Measurements from ENCODE around the gene FOLR2. TPM values are rescaled to one million over a fixed set of nuclear protein-coding genes. Genes with fewer than 3 reads are reported as not detected.

The FOLR2 gene
- total and polyA plus RNA-seq, 2 of the 8 experiments (the other 6 are each of a cell fraction or from before 2014, with no cell fraction given) = not detected

- TF ChIP-seq, protein P1, sequence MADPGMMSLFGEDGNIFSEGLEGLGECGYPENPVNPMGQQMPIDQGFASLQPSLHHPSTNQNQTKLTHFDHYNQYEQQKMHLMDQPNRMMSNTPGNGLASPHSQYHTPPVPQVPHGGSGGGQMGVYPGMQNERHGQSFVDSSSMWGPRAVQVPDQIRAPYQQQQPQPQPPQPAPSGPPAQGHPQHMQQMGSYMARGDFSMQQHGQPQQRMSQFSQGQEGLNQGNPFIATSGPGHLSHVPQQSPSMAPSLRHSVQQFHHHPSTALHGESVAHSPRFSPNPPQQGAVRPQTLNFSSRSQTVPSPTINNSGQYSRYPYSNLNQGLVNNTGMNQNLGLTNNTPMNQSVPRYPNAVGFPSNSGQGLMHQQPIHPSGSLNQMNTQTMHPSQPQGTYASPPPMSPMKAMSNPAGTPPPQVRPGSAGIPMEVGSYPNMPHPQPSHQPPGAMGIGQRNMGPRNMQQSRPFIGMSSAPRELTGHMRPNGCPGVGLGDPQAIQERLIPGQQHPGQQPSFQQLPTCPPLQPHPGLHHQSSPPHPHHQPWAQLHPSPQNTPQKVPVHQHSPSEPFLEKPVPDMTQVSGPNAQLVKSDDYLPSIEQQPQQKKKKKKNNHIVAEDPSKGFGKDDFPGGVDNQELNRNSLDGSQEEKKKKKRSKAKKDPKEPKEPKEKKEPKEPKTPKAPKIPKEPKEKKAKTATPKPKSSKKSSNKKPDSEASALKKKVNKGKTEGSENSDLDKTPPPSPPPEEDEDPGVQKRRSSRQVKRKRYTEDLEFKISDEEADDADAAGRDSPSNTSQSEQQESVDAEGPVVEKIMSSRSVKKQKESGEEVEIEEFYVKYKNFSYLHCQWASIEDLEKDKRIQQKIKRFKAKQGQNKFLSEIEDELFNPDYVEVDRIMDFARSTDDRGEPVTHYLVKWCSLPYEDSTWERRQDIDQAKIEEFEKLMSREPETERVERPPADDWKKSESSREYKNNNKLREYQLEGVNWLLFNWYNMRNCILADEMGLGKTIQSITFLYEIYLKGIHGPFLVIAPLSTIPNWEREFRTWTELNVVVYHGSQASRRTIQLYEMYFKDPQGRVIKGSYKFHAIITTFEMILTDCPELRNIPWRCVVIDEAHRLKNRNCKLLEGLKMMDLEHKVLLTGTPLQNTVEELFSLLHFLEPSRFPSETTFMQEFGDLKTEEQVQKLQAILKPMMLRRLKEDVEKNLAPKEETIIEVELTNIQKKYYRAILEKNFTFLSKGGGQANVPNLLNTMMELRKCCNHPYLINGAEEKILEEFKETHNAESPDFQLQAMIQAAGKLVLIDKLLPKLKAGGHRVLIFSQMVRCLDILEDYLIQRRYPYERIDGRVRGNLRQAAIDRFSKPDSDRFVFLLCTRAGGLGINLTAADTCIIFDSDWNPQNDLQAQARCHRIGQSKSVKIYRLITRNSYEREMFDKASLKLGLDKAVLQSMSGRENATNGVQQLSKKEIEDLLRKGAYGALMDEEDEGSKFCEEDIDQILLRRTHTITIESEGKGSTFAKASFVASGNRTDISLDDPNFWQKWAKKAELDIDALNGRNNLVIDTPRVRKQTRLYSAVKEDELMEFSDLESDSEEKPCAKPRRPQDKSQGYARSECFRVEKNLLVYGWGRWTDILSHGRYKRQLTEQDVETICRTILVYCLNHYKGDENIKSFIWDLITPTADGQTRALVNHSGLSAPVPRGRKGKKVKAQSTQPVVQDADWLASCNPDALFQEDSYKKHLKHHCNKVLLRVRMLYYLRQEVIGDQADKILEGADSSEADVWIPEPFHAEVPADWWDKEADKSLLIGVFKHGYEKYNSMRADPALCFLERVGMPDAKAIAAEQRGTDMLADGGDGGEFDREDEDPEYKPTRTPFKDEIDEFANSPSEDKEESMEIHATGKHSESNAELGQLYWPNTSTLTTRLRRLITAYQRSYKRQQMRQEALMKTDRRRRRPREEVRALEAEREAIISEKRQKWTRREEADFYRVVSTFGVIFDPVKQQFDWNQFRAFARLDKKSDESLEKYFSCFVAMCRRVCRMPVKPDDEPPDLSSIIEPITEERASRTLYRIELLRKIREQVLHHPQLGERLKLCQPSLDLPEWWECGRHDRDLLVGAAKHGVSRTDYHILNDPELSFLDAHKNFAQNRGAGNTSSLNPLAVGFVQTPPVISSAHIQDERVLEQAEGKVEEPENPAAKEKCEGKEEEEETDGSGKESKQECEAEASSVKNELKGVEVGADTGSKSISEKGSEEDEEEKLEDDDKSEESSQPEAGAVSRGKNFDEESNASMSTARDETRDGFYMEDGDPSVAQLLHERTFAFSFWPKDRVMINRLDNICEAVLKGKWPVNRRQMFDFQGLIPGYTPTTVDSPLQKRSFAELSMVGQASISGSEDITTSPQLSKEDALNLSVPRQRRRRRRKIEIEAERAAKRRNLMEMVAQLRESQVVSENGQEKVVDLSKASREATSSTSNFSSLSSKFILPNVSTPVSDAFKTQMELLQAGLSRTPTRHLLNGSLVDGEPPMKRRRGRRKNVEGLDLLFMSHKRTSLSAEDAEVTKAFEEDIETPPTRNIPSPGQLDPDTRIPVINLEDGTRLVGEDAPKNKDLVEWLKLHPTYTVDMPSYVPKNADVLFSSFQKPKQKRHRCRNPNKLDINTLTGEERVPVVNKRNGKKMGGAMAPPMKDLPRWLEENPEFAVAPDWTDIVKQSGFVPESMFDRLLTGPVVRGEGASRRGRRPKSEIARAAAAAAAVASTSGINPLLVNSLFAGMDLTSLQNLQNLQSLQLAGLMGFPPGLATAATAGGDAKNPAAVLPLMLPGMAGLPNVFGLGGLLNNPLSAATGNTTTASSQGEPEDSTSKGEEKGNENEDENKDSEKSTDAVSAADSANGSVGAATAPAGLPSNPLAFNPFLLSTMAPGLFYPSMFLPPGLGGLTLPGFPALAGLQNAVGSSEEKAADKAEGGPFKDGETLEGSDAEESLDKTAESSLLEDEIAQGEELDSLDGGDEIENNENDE (IDR thresholded peaks at IDR 0.05; ENCODE audit: insufficient replicate concordance, low read length) = no peak
- TF ChIP-seq RXRA (IDR thresholded peaks at IDR 0.05; ENCODE audit: insufficient read depth, low read depth, low read length) = no peak
- TF ChIP-seq SIN3A (conservative IDR thresholded peaks at IDR 0.05 in 1 of 2, IDR thresholded peaks at IDR 0.05 in 1 of 2; ENCODE audit: low read depth in 1 of 2, low read length in 2 of 2) = no peak
- TF ChIP-seq HDAC2 (IDR thresholded peaks at IDR 0.05; ENCODE audit: borderline replicate concordance in 1 of 2, low read depth in 2 of 2, low read length in 2 of 2) = no peak
- TF ChIP-seq ASH2L (IDR thresholded peaks at IDR 0.05; ENCODE audit: low read length) = no peak
- TF ChIP-seq EGR1 (IDR thresholded peaks at IDR 0.05; ENCODE audit: borderline replicate concordance, low read depth, low read length) = no peak
Observed at GRCh38 chr11:72195518-72196270, 20.9 kb upstream of the FOLR2 start (continued).

Data from H1 (cell line).